Diencephalon (tissue), 1 donor: ENCODE data around the gene KIF5A. TPM values are rescaled to one million over a fixed set of nuclear protein-coding genes. Genes with fewer than 3 reads are reported as not detected.

Experiments used
- small RNA-seq: library from RNA; depleted of rRNA; stranded (forward); fragments of <200 nt; gene quantifications from one replicate; pipeline ENCODE3, GENCODE V24; 2014
- total RNA-seq: library from RNA; depleted of rRNA; stranded (reverse); fragments of >200 nt; gene quantifications from one replicate; pipeline ENCODE4 v1.2.3, GENCODE V29; 2014

Gene KIF5A
- total RNA-seq, result 114 TPM

GRCh38 chr12:57549909-57550640 is at the start of gene KIF5A:
TSS of gene KIF5A (plus strand) at chr12:57550044. CDS start at chr12:57550272, 228 bp downstream.

DNA sequence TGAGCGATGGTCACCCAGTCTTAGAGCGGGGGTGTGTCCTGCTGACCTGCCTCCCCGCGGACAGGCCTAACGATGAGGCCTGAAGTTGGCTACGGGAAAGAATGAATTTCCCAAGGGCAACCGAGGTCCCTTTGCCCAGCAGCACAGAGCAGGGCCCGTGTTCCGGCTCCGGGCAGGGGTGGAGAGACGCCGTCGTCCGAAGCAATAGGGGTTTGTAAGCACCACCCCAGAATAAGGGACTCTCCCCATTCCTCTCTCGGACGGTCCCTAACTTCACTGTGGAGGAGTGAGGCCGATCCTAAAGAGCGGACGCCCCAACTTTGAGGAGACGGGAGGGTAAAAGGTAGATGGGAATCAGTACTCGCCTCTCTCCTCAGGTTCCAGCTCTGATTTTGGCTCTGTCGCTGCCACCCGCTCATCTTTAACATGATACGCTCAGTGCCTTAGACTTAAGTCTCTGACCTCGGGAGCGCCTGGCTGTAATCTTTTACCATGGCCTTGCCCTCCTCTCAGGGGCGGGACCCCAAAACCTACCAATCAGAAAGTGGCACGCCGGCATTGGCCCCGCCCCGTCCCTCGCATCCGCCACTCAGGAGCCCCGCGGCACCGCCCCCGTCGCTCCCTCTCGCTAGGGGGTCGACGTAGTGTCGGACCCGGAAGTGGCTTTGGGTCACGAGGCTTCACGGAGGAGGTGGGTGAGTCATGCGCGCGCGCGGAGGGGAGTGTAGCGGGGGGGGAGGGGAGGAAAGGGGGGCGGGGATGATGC is 29.6 kb upstream of the KIF5A start, which contains the start of gene DDIT3:
Gene DDIT3 (minus strand): TSS at position 462 of the 766 bp plus-strand sequence. CDS start 3,108 bp downstream, outside the sequence.

DNA sequence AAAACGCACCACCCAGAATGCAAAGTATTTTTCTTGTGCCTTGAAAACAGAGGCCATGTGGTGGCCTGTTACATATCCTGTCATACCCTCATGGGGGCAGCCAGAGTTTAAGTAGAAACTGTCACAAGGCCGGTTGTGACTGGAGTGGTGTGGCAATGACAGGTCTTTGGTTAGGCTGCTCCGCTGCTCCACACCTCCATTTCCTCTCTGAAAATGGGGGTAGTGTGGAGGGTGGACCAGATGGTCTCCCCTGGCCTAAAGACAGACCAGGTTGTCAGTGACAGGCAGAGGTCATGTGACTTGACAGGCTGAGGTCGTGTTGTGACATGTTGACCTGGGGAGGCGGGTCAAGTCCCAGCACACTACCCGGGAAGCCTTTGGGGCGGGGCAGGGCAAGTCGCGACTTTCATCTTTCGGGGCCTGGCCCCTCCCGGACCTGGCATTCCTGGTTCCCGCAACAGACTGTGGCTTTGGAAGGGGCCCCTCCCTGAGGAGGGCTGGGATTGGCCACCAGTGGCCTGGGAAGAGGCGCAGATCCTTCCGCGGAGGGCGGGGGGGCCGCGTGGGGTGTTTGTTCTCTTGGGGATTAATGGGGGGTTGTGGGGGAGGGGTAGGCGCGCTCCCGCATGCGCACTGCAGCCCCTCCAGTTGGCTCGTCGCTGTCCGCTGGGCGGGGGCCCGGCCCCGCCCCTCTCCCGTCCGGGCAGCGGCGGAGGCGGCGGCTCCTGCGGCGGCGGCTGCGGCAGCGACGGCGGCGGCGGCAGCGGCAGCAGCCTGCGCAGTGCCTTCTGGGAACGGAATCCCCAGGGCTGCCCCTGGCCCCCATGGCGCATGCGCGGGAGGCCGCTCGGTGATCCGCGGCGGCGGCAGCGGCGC is 27.6 kb upstream of the KIF5A start, which contains the start of gene MBD6:
Gene MBD6 (plus strand): TSS at position 814 of the 876 bp plus-strand sequence. CDS start 1,480 bp downstream, outside the sequence.

GRCh38 chr12:57546438-57547287 is 3.2 kb upstream of the KIF5A start, which contains the start of gene DCTN2:
TSS of gene DCTN2 (minus strand) at chr12:57547192. CDS start at chr12:57547063, 129 bp downstream.

GRCh38 chr12:57590864-57591781 is 41.3 kb downstream of the KIF5A start, which contains the start of gene PIP4K2C:
TSS of gene PIP4K2C (plus strand) at chr12:57591192. CDS start at chr12:57591290, 98 bp downstream.

DNA sequence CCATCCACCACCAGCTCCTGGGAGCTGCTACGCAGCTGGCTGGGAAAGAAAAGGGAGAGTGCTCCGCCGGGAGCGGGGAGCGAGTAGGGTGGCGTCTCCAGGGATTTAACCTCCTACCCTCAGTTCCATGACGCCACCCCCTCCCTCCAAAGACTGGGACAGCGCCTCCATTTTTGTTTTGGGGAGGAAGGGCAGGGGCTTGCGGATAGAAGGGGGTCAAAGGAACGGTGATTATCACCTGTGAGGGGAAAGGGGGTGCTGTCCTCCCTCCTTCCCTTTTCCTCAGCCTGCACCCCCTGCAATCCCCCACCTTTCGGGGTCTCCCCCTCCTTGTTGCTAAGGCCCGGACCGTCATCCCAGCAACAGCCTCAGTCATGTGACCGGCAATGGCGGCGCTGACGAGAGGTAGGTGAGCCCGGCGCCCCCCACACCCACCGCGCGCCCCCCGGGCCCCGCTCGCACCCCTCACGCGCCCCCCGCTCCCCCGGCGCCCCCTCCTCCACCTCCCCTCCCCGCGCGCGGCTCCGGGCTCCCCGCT is 54.7 kb downstream of the KIF5A start, which contains the start of gene DTX3:
Gene DTX3 (plus strand): TSS at position 371 of the 538 bp plus-strand sequence. CDS start 1,694 bp downstream, outside the sequence.

DNA sequence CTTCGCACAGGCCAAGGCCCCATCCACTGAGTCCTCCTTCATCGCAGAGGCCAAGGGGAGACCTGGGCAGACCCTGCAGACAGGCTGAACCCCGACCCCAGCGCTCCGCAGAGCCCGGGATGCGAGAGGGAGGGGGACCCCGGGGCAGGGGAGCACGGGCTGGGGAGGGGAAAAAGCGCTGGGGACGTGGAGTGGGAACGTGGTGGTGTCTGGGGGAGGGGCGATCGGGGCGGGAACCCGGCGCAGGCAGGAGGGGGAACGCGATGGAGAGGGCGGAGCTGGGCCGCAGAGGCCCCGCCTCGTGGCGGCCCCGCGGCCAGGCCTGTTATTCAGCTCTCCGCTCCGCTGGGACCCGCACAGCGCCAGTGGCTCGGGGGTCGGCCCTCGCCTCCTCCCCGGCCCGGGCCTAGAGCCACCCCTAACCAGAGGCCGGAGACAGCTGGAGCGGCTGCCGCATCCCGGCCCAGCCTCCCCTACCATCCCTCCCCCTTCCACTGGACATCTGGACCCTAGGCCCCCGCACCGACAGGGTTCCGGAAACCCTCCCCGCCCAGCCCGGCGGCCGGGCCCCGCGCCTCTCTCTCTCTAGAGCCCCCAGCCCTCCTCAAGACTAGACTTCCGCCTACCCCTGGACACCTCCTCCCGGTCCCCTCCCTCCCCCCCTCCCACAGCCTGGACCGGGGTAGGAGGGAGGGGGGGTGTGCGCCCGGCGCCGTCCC is 61.4 kb downstream of the KIF5A start, which contains the start of gene ARHGEF25:
Gene ARHGEF25 (plus strand): TSS at position 328 of the 719 bp plus-strand sequence. CDS start 460 bp downstream, outside the sequence.

DNA sequence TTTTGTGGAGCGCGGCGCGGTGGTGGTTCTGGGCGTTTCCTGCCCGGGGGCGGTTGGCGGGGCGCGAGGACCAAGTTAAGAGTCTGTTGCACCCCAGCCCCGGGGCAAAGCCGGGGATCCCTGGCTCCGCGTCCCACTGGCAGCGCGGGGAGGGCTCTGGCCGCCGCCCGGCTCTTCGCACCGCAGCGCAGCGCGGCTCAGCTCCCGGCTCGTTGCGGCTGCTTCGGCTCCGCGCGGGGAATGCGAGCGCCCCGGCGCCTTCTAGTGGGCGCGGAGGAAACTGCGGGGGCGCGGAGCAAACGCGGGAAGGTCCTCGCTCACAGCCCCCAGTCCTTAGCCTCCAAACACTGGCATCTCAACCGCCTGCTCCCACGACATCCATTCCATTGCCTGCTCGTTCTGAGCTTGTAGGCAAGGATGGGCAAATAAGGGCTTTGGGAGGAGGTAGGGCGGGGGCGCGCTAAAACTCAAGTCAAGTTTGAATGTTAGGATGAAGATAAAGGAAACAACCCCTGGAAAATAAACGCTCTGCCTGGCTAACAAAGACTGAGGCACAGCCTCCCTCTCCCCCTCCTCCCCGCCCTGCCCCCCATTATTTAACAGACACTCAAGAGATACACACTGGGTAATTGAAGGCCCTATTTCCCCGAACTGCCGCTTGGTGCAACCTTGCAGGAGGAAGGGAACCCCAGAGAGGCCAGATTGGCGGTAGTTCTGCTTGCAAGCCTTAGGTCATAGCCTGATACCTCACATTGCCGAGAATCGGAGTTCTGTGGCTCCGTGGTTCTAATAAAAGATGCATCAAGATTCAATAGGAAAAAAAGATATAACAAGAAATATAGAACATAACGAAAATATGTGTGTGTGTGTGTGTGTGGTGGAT is 83.4 kb downstream of the KIF5A start, which contains the start of gene B4GALNT1:
Gene B4GALNT1 (minus strand): TSS at position 244 of the 883 bp plus-strand sequence. CDS start 1,069 bp downstream, outside the sequence.

Small RNAs within 50 kb of the gene (small RNA-seq; reads per million reads assigned to genes)
- gene MIR616, result not detected

Other genes starting within 250 kb of the KIF5A start
- gene R3HDM2, start 119.0 kb upstream of the KIF5A start, total RNA-seq, result 38.5 TPM
- not detected for gene INHBC, start 115.3 kb upstream of the KIF5A start, total RNA-seq
- not detected for gene INHBE, start 94.7 kb upstream of the KIF5A start, total RNA-seq
- 1.6 TPM for gene GLI1, start 90.3 kb upstream of the KIF5A start, total RNA-seq
- gene ARHGAP9, start 70.2 kb upstream of the KIF5A start, total RNA-seq, result 2.1 TPM
- gene MARS1, start 62.0 kb upstream of the KIF5A start, total RNA-seq, result 112 TPM
- gene DDIT3, start 29.5 kb upstream of the KIF5A start, total RNA-seq, result 8.5 TPM
- gene MBD6, start 27.2 kb upstream of the KIF5A start, total RNA-seq, result 4.2 TPM
- gene DCTN2, start 2.9 kb upstream of the KIF5A start, total RNA-seq, result 127 TPM
- gene PIP4K2C, start 41.1 kb downstream of the KIF5A start, total RNA-seq, result 19.6 TPM
- gene DTX3, start 54.8 kb downstream of the KIF5A start, total RNA-seq, result 58.1 TPM
- 22.4 TPM for gene ARHGEF25, start 61.4 kb downstream of the KIF5A start, total RNA-seq
- 47.5 TPM for gene B4GALNT1, start 83.2 kb downstream of the KIF5A start, total RNA-seq
- 131 TPM for gene OS9, start 144.1 kb downstream of the KIF5A start, total RNA-seq
- gene AGAP2, start 188.7 kb downstream of the KIF5A start, total RNA-seq, result 55.6 TPM
- gene TSPAN31, start 195.0 kb downstream of the KIF5A start, total RNA-seq, result 52.6 TPM
- 60.4 TPM for gene CDK4, start 202.3 kb downstream of the KIF5A start, total RNA-seq
- gene MARCHF9, start 205.1 kb downstream of the KIF5A start, total RNA-seq, result 21.7 TPM
- gene CYP27B1, start 217.0 kb downstream of the KIF5A start, total RNA-seq, result not detected
- 4.2 TPM for gene METTL1, start 222.1 kb downstream of the KIF5A start, total RNA-seq
- gene EEF1AKMT3, start 222.6 kb downstream of the KIF5A start, total RNA-seq, result 2.8 TPM
- gene TSFM, start 232.7 kb downstream of the KIF5A start, total RNA-seq, result 28.6 TPM